Stimulated activated CD8-positive, alpha-beta memory T cell treated with anti-CD3 and anti-CD28 coated beads, Interleukin-15, amount 100 ng/mL, for 1 hour (primary cell): ENCODE measurements around the gene KCNN3.
"Not testable (repeated sequence)": the region's sequence is repeated elsewhere in the genome, so short reads cannot be mapped to it uniquely, and the experiment has no call there.

Experiments
- DNase-seq: peaks from one replicate; pipeline ENCODE4 v3.0.0-alpha.2; 2020; ENCODE audit warnings: low read depth

The KCNN3 gene

GRCh38 chr1:154870115-154870571, at the start of gene KCNN3:
KCNN3 (minus strand) TSS chr1:154870281; CDS start chr1:154869964, 317 bp downstream.
- DNase-seq, result peak; percentile 36

GRCh38 chr1:154913273-154913672, 43.2 kb upstream of the KCNN3 start:
- no peak for DNase-seq

GRCh38 chr1:154912755-154913154, 42.7 kb upstream of the KCNN3 start:
- DNase-seq, result no peak

GRCh38 chr1:154911691-154912550, 41.8 kb upstream of the KCNN3 start:
- DNase-seq, result no peak

DNA sequence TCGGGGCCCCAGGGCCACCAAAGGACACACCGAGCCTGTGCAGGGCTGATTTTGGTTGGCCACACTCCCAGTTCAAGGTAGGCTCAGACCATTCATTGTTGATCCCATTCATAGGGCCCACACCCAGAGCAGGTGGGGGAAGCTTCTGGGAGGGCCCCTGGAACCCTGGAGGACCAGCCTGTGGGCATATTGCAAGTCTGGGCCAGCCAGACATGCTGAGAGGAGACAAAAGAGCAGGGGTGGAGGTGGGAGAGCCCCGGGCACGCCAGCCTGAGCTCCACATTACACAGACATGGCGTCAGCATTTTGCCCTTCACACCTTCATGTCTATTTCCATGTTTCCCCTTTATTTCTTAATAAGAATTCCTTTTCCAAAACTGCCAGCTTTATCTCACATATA, 40.8 kb upstream of the KCNN3 start:
- no peak for DNase-seq

DNA sequence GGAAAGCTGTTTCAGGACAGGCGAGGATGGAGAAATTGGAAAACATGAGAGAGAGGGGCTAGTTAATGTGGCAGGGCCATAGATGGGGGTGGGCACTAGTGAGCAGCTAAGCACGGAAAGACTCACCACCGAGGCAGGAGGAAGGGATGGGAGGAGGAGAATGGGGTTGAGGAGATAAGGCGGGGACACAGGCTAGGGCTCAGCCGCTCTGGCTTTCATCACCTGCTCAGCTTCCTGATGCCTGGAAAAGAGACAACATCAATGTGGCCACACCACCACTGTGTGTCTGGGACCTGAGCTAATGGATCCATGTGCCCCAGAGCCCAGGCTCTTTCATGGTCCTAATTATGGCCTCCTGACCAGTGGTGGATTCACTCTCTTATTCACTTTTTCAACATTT, 38.9 kb upstream of the KCNN3 start:
- no peak for DNase-seq

DNA sequence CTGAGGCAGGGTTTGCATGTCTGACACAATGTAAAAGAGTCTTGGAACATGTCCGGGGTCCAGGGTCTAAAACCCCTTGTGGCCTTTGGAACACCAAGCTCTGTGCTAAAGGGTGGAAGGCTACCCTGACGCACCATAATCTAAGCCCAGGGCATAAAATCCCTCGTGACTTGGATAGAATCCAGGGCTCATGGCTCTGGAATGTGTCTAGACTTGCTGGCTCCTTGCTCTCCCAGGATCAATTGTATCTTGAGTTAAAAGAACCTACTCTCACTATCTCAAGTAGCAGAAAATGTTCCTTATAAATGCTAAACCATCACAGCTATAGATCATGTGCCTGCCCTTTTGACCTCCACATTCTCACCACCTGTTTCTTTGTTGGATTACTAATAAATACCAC, 38.0 kb upstream of the KCNN3 start:
- not testable (repeated sequence) for DNase-seq

DNA sequence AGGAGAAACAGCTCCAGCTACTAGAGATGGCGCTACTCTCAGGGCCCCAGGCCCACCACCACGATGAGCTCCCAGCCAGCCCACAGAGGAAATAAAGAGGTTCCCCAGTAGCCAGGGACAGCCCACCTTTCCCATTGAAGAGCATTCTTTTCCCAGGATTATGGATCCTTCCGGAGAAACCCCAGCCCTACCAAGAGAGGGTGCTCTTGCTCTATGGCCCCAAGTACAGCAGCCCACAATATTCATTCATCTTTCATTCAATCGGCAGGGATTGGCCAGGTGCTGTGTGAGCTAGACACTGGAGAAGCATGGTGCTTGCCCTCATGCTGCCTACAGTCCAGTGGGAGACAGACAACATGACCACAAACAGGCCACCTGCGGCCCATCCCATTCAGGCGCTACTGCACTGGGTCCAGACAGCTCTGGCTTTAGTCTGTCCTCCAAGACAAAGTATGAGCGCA, 36.6 kb upstream of the KCNN3 start:
- no peak for DNase-seq

DNA sequence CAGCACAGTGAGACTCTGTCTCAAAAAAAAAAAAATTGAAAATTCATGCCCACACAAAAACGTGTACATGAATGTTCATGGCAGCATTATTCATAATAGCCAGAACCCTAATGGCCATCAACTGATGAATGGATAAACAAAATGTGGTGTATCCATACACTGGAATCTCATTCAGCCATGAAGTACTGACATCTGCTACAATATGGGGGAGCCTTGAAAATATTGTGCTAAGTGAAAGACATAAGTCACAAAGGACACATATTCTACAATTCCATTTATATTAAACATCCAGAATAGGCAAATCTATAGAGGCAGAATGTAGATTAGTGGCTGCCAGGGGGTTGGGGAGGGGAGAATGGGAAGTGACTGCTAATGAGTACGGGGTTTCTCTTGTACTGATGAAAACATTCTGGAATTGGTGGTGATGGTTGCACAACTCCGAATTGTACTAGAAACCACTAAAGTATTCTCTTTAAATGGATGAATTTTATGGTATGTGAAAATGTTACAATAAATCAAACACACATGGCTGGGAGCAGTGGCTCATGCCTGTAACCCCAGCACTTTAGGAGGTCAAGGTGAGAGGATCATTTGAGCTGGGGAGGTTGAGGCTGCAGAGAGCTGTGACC, 33.0 kb upstream of the KCNN3 start:
- no peak for DNase-seq

GRCh38 chr1:154901591-154901990, 31.5 kb upstream of the KCNN3 start:
- no peak for DNase-seq

GRCh38 chr1:154899041-154899440, 29.0 kb upstream of the KCNN3 start:
- DNase-seq, result no peak

- DNase-seq, result no peak
These were observed 26.7 kb upstream of the KCNN3 start for GRCh38 chr1:154896771-154897286.

GRCh38 chr1:154895798-154896197, 25.7 kb upstream of the KCNN3 start:
- DNase-seq, result no peak

DNA sequence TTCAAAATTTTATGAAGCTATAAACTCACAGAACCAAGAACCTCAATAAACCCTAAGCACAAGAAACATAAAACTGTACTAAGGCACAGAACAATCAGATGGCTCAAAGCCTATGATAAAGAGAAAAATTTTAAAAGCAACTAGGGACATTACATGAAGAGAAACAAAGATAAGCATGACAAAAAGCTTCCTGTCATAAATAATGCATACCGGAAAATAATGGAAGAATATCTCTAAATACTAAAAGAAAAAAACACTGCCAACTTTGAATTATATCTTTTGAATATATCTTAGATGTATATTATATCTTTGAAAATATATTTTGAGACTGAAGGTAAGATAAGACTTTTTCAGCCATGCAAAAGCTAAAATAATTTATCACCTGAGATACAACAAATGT, 21.4 kb upstream of the KCNN3 start:
- no peak for DNase-seq

GRCh38 chr1:154888757-154889156, 18.7 kb upstream of the KCNN3 start:
- DNase-seq, result no peak

DNA sequence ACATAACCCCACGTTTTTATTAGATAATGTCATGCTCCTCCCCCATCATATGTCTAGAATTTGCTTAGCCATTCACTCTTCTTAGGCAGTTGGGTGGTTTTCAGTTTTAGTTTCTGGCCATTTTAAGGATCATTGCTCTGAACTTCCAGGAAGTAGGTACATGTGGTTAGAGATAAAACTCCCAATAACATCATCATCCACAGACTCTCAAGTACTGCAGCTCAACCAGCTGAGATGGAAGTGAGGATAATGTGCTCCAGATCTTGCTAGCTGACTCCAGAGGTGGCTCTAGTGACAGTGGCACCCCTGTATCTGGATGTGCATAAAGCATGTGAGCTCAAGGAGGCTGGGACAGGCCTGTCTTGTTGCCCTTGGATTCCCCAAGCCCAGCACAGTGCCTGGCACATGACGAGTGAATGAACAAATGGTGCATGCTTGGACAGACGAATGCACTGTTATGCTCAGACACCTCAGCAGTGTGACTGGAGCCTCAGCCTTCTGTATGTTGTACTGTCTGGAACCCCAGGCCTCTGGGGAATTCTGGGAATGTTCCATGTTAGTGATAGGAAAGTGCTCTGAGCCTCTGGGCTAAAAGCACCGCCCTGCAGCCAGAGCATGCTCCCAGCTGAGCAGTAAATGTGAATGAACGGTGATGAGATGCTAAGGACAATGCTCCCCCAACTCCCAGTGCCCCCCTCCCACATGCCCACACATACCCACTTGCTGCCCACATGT, 16.4 kb upstream of the KCNN3 start:
- no peak for DNase-seq

DNA sequence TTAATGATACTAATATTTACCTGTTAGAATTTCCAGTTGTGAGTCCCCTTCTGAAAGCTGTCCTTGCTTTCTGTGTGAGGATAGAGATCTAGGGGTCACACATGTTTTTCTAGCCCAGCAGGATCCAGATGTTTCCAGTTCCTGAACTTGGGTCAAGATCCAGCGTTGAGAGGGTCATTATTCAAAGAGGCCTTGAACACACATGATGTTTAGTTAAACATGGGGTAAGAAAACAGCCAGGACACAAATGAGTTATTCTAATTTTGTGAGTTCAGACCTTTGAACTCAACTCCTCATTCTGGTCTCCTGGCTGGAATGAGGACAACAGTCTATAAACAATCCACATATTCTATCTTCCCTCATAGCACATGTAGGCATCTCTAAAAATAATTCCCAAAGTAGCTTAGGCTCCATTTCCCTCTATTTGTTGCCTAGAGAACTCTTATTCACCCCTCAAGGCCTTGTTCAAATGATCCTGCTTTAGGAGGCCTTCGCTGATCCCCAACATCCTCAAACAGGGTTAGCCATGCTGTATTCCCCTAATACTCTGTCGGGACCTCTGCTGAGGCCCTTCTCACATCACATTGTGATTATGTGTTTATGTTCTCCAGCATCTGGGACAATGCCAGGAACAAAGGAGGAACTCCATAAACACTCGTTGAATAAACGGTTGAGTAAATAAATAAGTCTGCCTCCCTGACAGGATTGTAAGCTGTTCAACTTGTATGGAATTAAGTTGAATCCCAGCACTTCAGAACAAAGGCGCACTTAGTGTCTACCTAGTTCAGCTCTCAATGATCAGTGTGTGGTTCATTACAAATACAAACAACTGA, 15.0 kb upstream of the KCNN3 start:
- DNase-seq, result no peak

DNA sequence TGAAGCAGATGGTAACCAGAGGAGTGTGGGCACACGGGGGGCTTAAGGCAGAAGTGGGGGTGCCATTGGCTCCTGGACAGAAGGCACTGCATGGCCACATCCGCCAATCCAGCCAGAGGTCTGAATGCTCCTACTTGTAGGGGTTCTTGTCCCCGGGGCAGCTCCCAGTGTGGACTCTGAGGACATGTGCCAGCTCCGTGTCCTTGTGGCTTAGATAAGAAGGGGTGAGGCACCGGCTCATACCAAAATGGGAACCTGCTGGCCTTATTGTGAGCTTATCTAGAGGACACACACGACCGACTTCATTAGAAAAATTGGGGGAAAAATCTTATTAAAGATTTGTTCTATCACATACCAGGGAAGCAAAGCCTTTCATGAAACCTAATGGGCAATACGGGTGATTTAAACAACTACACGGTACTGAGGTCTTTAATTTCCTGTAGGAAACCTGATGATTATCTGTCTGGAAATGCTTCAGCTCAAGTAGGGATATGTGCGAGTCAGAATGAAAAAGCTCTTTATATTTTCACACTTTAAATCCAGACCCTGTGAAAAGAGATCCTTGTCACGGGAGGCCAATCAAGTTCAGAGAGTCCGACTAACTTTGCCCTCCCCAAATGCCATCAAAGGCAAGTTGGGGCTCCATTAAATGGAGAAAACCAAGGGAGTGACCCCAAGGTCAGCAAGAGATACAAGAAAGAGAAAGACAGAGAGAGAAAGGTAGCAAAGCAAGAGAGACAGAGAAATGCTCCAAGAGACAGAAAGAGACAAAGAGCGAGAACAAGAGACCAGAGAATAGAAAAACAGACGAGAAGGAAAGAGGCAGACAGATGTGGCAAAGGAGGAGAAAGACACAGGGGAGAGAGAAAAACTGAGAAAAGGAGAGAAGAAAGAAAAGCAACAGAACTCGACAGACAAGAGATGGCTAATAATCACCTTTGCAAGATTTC, 14.1 kb upstream of the KCNN3 start:
- no peak for DNase-seq

DNA sequence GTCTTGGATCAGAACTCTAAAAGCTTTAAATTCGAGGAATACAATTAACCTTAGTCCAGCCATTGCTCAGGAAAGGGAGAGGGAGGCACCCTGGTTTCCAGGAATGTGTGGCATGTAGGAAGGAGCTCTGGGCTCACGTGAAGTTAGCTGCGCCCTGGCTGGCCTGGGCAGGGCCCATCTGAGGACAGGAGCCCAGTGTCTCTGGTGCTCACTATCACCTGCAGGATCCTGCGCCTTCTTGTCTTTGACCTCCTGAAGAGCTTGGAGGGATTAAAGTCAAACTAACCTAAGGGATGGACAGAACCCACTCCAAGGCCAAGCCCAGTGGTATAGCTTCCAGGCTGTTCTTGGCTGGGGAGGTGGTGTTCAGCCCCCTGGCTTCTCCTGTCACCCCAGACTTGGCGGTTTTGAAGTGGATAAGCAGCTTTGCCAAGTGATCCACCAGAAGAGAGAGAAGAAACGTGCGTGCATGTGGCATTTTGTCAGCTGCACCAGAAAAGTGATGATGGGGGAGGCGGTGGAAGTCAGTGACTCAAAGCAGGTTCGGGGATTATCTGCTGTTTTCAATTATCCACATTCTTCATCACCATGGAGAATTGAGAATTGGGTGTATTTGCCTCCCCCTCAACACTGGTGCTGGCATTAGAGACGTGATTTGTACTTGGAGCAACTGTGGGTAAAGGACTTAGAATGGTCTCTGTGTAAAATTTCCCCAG, 11.9 kb upstream of the KCNN3 start:
- no peak for DNase-seq

GRCh38 chr1:154880671-154881070, 10.6 kb upstream of the KCNN3 start:
- DNase-seq, result no peak
